SK-N-MC (cell line): ENCODE measurements around the gene SIGLEC10.

Source experiments
- EZH2 ChIP-seq: fragments of 200-600 bp; sonication (generic); IDR thresholded peaks from one replicate; pipeline ENCODE4 v1.6.1; 2017; ENCODE audit warnings: antibody characterized with exemption
- POLR2AphosphoS5 ChIP-seq: IDR thresholded peaks from 2 replicates; pipeline ENCODE4 v1.6.1; 2012; ENCODE audit warnings: mild to moderate bottlenecking, low read depth, low read length, borderline replicate concordance

DNA sequence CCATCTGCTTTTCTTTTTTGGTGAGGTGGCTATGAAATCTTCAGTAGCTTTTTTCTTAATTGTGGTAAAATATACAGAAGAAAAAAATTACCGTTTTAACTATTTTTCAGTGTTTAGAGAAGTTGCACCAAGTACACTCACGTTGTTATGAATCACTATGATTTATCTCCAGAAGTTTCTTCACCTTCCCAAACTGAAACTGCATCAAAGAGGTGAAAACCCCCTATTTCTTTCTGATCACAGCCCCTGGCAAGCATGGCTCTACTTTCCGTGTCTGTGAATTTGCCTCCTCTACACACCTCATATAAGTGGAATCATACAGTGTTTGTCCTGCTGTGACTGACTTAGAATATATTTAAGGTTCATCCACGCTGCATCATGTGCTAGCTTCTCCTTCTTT is 15.6 kb upstream of the SIGLEC10 start:
- TF ChIP-seq EZH2 (no peak), POLR2AphosphoS5 (no peak)
